ENCODE measurements around the gene LDHA.
"Not testable (repeated sequence)": the region's sequence is repeated elsewhere in the genome, so short reads cannot be mapped to it uniquely, and the experiment has no call there.

- TF ChIP-seq, protein P1, sequence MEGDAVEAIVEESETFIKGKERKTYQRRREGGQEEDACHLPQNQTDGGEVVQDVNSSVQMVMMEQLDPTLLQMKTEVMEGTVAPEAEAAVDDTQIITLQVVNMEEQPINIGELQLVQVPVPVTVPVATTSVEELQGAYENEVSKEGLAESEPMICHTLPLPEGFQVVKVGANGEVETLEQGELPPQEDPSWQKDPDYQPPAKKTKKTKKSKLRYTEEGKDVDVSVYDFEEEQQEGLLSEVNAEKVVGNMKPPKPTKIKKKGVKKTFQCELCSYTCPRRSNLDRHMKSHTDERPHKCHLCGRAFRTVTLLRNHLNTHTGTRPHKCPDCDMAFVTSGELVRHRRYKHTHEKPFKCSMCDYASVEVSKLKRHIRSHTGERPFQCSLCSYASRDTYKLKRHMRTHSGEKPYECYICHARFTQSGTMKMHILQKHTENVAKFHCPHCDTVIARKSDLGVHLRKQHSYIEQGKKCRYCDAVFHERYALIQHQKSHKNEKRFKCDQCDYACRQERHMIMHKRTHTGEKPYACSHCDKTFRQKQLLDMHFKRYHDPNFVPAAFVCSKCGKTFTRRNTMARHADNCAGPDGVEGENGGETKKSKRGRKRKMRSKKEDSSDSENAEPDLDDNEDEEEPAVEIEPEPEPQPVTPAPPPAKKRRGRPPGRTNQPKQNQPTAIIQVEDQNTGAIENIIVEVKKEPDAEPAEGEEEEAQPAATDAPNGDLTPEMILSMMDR (IDR thresholded peaks at IDR 0.05; ENCODE audit: insufficient read depth, low read depth, low read length) = not testable (repeated sequence)
- TF ChIP-seq EZH2 (IDR thresholded peaks at IDR 0.05; ENCODE audit: insufficient read depth, low read length) = not testable (repeated sequence)
Measured at GRCh38 chr11:18407400-18407799, 13.0 kb downstream of the LDHA start.

Measured in astrocyte (in vitro differentiated cells and primary cell).